RWPE2 (cell line): ENCODE results near the gene SKOR1.
A peak's percentile ranks its signal among the peaks of the same experiment; 100 is the strongest.

Experiments used
- ATAC-seq: fragments of 200-7000 bp; cut with Tn5 transposase; 3 replicates; pipeline ENCODE4 v1.9.1; 2021; ENCODE audit warnings: low read depth
- DNase-seq: peaks from one replicate; pipeline ENCODE4 v3.0.0-alpha.2; 2020; ENCODE audit warnings: low spot score
- H3K27ac ChIP-seq: fragments of 450-650 bp; 2 replicates; pipeline ENCODE4 v1.5.1; 2017; ENCODE audit warnings: mild to moderate bottlenecking; ENCODE audit not compliant: poor library complexity, severe bottlenecking
- H3K27me3 ChIP-seq: fragments of 250-450 bp; sonication (Bioruptor Pico); 2 replicates; pipeline ENCODE4 v1.5.1; 2021; ENCODE audit warnings: mild to moderate bottlenecking, moderate library complexity; ENCODE audit not compliant: insufficient read depth, poor library complexity, severe bottlenecking
- H3K36me3 ChIP-seq: fragments of 250-450 bp; sonication (Bioruptor Pico); 2 replicates; pipeline ENCODE4 v1.5.1; 2020; ENCODE audit warnings: low read depth, mild to moderate bottlenecking, moderate library complexity
- H3K4me1 ChIP-seq: fragments of 250-450 bp; sonication (Bioruptor Pico); 2 replicates; pipeline ENCODE4 v1.5.1; 2021; ENCODE audit warnings: mild to moderate bottlenecking, moderate library complexity; ENCODE audit not compliant: insufficient read depth, poor library complexity, severe bottlenecking
- H3K4me3 ChIP-seq: fragments of 250-450 bp; sonication (Bioruptor Pico); 2 replicates; pipeline ENCODE4 v1.5.1; 2021; ENCODE audit warnings: mild to moderate bottlenecking, moderate library complexity; ENCODE audit not compliant: severe bottlenecking
- H3K9me3 ChIP-seq: fragments of 250-450 bp; sonication (Bioruptor Pico); 2 replicates; pipeline ENCODE4 v1.5.1; 2021; ENCODE audit warnings: mild to moderate bottlenecking, moderate library complexity; ENCODE audit not compliant: severe bottlenecking
- TF ChIP-seq, protein P1 (sequence below): fragments of 450-650 bp; IDR thresholded peaks from one replicate; pipeline ENCODE4 v1.5.1; 2017; ENCODE audit warnings: mild to moderate bottlenecking, moderate library complexity; ENCODE audit not compliant: poor library complexity, severe bottlenecking

The SKOR1 gene

DNA sequence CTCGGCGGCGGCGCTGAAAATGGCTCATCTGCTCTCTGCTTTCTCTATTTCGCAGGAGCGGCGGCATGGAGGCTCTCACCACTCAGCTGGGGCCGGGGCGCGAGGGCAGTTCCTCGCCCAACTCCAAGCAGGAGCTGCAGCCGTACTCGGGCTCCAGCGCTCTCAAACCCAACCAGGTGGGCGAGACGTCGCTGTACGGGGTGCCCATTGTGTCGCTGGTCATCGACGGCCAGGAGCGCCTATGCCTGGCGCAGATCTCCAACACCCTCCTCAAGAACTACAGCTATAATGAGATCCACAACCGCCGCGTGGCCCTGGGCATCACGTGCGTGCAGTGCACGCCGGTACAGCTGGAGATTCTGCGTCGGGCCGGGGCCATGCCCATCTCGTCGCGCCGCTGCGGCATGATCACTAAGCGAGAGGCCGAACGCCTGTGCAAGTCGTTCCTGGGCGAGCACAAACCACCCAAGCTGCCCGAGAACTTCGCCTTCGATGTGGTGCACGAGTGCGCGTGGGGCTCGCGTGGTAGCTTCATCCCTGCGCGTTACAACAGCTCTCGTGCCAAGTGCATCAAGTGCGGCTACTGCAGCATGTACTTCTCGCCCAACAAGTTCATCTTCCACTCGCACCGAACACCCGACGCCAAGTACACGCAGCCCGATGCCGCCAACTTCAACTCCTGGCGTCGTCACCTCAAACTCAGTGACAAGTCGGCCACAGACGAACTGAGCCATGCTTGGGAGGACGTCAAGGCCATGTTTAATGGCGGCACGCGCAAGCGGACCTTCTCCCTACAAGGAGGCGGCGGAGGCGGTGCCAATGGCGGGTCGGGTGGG lies 790 bp downstream of the SKOR1 start:
- Histone ChIP-seq H3K36me3 (no peaks in the 10 kb centered on the region), H3K4me1 (no peaks in the 10 kb centered on the region), H3K9me3 (no peaks in the 10 kb centered on the region), H3K4me3 (no peak overlapping the region), H3K27ac (no peak overlapping the region), H3K27me3 (peaks cover 98% of the 10 kb centered on the region)
- DNase-seq (peak; percentile 77), ATAC-seq (no peak)
- TF ChIP-seq, protein P1, sequence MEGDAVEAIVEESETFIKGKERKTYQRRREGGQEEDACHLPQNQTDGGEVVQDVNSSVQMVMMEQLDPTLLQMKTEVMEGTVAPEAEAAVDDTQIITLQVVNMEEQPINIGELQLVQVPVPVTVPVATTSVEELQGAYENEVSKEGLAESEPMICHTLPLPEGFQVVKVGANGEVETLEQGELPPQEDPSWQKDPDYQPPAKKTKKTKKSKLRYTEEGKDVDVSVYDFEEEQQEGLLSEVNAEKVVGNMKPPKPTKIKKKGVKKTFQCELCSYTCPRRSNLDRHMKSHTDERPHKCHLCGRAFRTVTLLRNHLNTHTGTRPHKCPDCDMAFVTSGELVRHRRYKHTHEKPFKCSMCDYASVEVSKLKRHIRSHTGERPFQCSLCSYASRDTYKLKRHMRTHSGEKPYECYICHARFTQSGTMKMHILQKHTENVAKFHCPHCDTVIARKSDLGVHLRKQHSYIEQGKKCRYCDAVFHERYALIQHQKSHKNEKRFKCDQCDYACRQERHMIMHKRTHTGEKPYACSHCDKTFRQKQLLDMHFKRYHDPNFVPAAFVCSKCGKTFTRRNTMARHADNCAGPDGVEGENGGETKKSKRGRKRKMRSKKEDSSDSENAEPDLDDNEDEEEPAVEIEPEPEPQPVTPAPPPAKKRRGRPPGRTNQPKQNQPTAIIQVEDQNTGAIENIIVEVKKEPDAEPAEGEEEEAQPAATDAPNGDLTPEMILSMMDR: no peak

DNA sequence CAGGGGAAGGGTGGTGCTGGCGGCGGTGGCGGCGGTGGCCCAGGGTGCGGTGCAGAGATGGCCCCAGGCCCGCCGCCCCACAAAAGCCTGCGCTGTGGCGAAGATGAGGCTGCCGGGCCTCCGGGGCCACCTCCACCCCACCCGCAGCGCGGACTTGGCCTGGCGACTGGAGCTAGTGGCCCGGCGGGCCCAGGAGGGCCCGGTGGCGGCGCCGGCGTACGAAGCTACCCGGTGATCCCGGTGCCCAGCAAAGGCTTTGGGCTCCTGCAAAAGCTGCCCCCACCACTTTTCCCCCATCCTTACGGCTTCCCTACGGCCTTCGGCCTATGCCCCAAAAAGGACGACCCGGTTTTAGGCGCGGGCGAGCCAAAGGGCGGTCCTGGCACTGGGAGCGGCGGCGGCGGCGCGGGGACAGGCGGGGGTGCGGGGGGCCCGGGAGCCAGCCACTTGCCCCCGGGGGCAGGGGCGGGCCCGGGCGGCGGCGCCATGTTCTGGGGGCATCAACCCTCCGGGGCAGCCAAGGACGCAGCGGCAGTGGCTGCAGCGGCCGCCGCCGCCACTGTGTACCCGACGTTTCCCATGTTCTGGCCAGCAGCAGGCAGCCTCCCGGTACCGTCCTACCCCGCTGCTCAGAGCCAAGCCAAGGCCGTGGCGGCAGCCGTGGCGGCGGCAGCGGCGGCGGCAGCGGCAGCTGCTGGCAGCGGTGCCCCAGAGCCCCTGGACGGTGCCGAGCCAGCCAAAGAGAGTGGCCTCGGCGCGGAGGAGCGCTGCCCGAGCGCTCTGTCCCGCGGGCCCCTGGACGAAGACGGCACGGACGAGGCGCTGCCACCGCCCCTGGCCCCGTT lies 1.6 kb downstream of the SKOR1 start:
- Histone ChIP-seq H3K27ac (no peak overlapping the region), H3K36me3 (no peaks in the 10 kb centered on the region), H3K4me1 (no peaks in the 10 kb centered on the region), H3K9me3 (no peaks in the 10 kb centered on the region), H3K4me3 (no peak overlapping the region), H3K27me3 (peaks cover 95% of the 10 kb centered on the region)
- peak; percentile 57 for DNase-seq
- ATAC-seq: peak; percentile 14
- TF ChIP-seq, protein P1: no peak

DNA sequence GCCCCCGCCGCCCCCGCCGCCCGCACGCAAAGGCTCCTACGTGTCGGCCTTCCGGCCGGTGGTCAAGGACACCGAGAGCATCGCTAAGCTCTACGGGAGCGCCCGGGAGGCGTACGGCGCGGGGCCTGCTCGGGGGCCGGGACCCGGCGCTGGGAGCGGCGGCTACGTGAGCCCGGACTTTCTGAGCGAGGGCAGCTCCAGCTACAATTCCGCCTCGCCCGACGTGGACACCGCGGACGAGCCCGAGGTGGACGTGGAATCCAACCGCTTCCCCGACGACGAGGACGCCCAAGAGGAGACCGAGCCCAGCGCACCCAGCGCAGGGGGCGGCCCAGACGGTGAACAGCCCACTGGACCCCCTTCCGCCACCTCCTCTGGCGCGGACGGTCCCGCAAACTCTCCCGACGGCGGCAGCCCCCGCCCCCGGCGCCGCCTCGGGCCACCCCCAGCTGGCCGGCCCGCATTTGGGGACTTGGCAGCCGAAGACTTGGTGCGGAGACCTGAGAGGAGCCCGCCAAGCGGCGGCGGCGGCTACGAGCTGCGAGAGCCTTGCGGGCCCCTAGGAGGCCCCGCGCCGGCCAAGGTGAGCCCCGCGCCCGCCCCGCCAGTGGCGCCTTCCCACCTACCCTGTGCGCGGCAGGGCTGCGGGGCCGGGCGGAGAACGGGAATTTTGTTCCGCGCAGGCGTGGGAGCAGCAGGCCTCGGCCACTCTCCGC lies 2.4 kb downstream of the SKOR1 start:
- DNase-seq (peak; percentile 68), ATAC-seq (peak; percentile 2; the same call in 1 of the 3 replicates)
- H3K27ac ChIP-seq: no peak overlapping the region
- peaks cover 95% of the 10 kb centered on the region for H3K27me3 ChIP-seq
- H3K4me1 ChIP-seq: no peaks in the 10 kb centered on the region
- TF ChIP-seq, protein P1: no peak
- H3K9me3 ChIP-seq: no peaks in the 10 kb centered on the region
- H3K4me3 ChIP-seq: no peak overlapping the region
- H3K36me3 ChIP-seq: no peaks in the 10 kb centered on the region

DNA sequence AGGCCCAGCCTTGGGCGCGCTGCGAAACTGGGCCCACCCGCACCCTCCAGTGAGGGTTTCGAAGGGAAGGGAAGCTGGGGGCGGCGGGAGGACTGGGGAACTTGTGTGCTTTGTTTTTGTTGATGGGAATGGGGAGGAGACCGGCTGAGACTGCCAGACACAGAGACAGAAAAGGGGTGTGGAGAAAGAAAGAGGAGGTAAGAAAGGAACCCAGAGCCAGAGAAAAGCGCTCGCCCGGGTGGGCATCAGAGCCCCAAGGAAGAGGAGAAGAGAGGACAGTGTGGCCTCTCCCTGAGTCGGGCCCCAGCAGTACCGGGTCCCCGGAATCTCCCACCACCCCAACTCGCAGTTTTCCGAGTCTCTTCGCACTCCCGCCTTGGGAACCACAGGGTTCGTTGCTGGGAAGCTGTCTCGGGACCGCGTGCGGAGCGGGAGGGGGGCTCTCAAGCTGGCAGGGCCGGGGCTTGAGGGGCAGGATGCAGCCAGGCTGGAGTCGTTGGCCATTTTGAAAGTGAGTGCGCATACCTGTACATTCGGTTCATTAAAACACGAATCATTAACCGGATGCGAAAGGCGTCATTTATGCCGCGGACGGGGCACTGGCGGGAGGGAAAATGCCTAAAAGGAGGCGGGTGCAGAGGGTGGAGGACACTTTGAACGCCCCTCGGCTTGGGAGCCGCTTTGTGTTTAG lies 3.1 kb downstream of the SKOR1 start:
- Histone ChIP-seq H3K9me3 (no peaks in the 10 kb centered on the region), H3K4me1 (no peaks in the 10 kb centered on the region), H3K36me3 (no peaks in the 10 kb centered on the region), H3K27ac (no peak overlapping the region), H3K4me3 (no peak overlapping the region), H3K27me3 (peaks cover 96% of the 10 kb centered on the region)
- ATAC-seq: no peak; the same call in 2 of the 3 replicates
- peak; percentile 63 for DNase-seq
- TF ChIP-seq, protein P1: no peak
